NB4 (cell line): Measurements from ENCODE around the gene KRTAP9-1.

Source experiments
- CTCF ChIP-seq: IDR thresholded peaks from one replicate; pipeline ENCODE4 v1.5.1; 2012; ENCODE audit warnings: low read depth, low read length
- MAX ChIP-seq: IDR thresholded peaks from 2 replicates; pipeline ENCODE4 v1.6.1; 2011; ENCODE audit warnings: low read depth, low read length
- MYC ChIP-seq: IDR thresholded peaks from 2 replicates; pipeline ENCODE4 v1.6.1; 2011; ENCODE audit warnings: low read depth, low read length
- POLR2A ChIP-seq: IDR thresholded peaks from 2 replicates; pipeline ENCODE4 v1.6.1; 2011; ENCODE audit warnings: mild to moderate bottlenecking; ENCODE audit not compliant: insufficient read length; ENCODE audit errors: extremely low read depth

GRCh38 chr17:41230094-41230493 is 40.4 kb downstream of the KRTAP9-1 start:
- no peak for TF ChIP-seq CTCF
- no peak for TF ChIP-seq POLR2A
- TF ChIP-seq MYC, result no peak
- TF ChIP-seq MAX, result no peak
